ENCODE data around the gene ARSI. TPM values are rescaled to one million over a fixed set of nuclear protein-coding genes. Genes with fewer than 3 reads are reported as not detected.

The ARSI gene
- total and polyA plus RNA-seq, 2 of the 4 experiments (the other 2 are of a cell fraction) = 14.8 to 15.2 TPM

- in situ Hi-C loops (cut with MboI; ENCODE audit: low sequenced_read_pairs) = no loop called here
- Histone ChIP-seq H4K91ac (ENCODE audit: insufficient read depth, low read depth, low read length) (peak overlapping the region; percentile 64), H3K9me1 (ENCODE audit: insufficient read depth, low read length) (peaks cover 37% of the 10 kb centered on the region), H2AFZ (replicated peaks; ENCODE audit: low read length, poor library complexity) (peak overlapping the region; percentile 53), H3K9me3 (ENCODE audit: control insufficient read depth, insufficient read depth, low read length) (no peaks in the 10 kb centered on the region), H3K36me3 (ENCODE audit: control insufficient read depth, insufficient read depth, low read length) (peaks cover 12% of the 10 kb centered on the region; the same call in 1 of the 2 replicates), H3K14ac (replicated peaks; ENCODE audit: low read depth, low read length) (peak overlapping the region; percentile 66), H4K8ac (ENCODE audit: low read depth in 2 of 2, low read length in 2 of 2) (peak overlapping the region; percentile 32 to 56; a peak in 2 of 4 replicates), H4K20me1 (ENCODE audit: insufficient read depth, low read length) (peaks cover 8% of the 10 kb centered on the region; the same call in 1 of the 2 replicates), H2BK15ac (ENCODE audit: low read depth, low read length) (peak overlapping the region; percentile 17; the same call in 2 of the 3 replicates), H3K4ac (ENCODE audit: low read depth, low read length) (peak overlapping the region; percentile 47), H3K79me1 (ENCODE audit: low read depth in 1 of 2, low read length in 2 of 2) (peaks cover 4 to 37% of the 10 kb centered on the region in 2 experiments; a peak in 3 of 4 replicates), H2BK5ac (ENCODE audit: low read depth, low read length, poor library complexity, severe bottlenecking) (peak overlapping the region; percentile 16), H3K4me3 (ENCODE audit: insufficient read depth, low read depth, low read length) (peak overlapping the region; percentile 6; the same call in 1 of the 2 replicates), H2AK9ac (replicated peaks; ENCODE audit: low read depth, low read length, poor library complexity) (peak overlapping the region; percentile 70), H3K27me3 (ENCODE audit: control insufficient read depth, insufficient read depth, low read length) (no peaks in the 10 kb centered on the region), H3K4me2 (ENCODE audit: low read depth, low read length) (peak overlapping the region; percentile 75), H4K5ac (ENCODE audit: low read depth, low read length) (peak overlapping the region; percentile 16), H2BK20ac (ENCODE audit: low read depth, low read length) (peak overlapping the region; percentile 55), H2BK120ac (ENCODE audit: low read depth, low read length) (peak overlapping the region; percentile 80), H3K56ac (ENCODE audit: extremely low read depth, insufficient read depth, low read length) (peak overlapping the region; percentile 27; the same call in 1 of the 2 replicates), H3K4me1 (ENCODE audit: control insufficient read depth, insufficient read depth, low read length) (peaks cover 45% of the 10 kb centered on the region), H3K23ac (ENCODE audit: low read depth, low read length) (peak overlapping the region; percentile 19), H3K9ac (ENCODE audit: low read depth, low read length) (peak overlapping the region; percentile 41), H3K27ac (ENCODE audit: insufficient read depth, low read length) (peak overlapping the region; percentile 54), H3K18ac (ENCODE audit: low read depth, low read length) (peak overlapping the region; percentile 33), H2AK5ac (ENCODE audit: low read depth, low read length) (peak overlapping the region; percentile 65)
- ATAC-seq (ENCODE audit: low read depth) = no peak
- dilution Hi-C loops (cut with HindIII; ENCODE audit: low sequenced_read_pairs, unreplicated experiment) = no loop called here
- ChIA-PET POLR2A (ENCODE audit: unreplicated experiment) (no interaction called here), CTCF (no interaction called here)
- intact Hi-C loops (cut with micrococcal nuclease) = no loop called here
- TF ChIP-seq RCOR1 (IDR thresholded peaks at IDR 0.05; ENCODE audit: insufficient replicate concordance, low read length) = no peak
- no peak for TF ChIP-seq MAFK (IDR thresholded peaks at IDR 0.05; ENCODE audit: low read depth, low read length)
- TF ChIP-seq CTCF (conservative IDR thresholded peaks at IDR 0.05; ENCODE audit: low read depth, low read length) = no peak
- TF ChIP-seq SMC3 (IDR thresholded peaks at IDR 0.05; ENCODE audit: low read depth, low read length) = no peak
- TF ChIP-seq BHLHE40 (IDR thresholded peaks at IDR 0.05; ENCODE audit: low read depth, low read length) = no peak
- TF ChIP-seq USF2 (IDR thresholded peaks at IDR 0.05; ENCODE audit: low read depth, low read length) = no peak
- TF ChIP-seq FOS (IDR thresholded peaks at IDR 0.05; ENCODE audit: low read depth, low read length) = no peak
- no peak for TF ChIP-seq ELK1 (IDR thresholded peaks at IDR 0.05; ENCODE audit: borderline replicate concordance, low read depth, low read length)
- TF ChIP-seq CHD1 (IDR thresholded peaks at IDR 0.05; ENCODE audit: low read depth, low read length) = no peak
- no peak for TF ChIP-seq POLR2A (IDR thresholded peaks at IDR 0.05; ENCODE audit: low read depth, low read length)
- no peak for TF ChIP-seq MXI1 (IDR thresholded peaks at IDR 0.05; ENCODE audit: borderline replicate concordance, low read depth, low read length)
- TF ChIP-seq RAD21 (IDR thresholded peaks at IDR 0.05; ENCODE audit: low read length) = no peak
- TF ChIP-seq RFX5 (IDR thresholded peaks at IDR 0.05; ENCODE audit: low read depth, low read length) = no peak
- no peak for TF ChIP-seq NFE2L2 (IDR thresholded peaks at IDR 0.05; ENCODE audit: low read depth, low read length)
- TF ChIP-seq CEBPB (IDR thresholded peaks at IDR 0.05; ENCODE audit: low read depth, low read length) = no peak
- TF ChIP-seq MAZ (IDR thresholded peaks at IDR 0.05; ENCODE audit: borderline replicate concordance, low read depth, low read length) = no peak
- DNase-seq = peak; percentile 46
- no TSS peak for BruUV-seq (replicated peaks)
- no CpG with 5 or more reads among the region's 1 CpG for WGBS, 2 experiments (ENCODE audit: extremely low coverage in 2 of 2, insufficient read length in 1 of 2)
These were observed 1.6 kb downstream of the ARSI start for GRCh38 chr5:150301170-150301505.
